OCI-LY3 (cell line): Measurements from ENCODE around the gene TBCE.

ENCODE experiments used
- EZH2phosphoT487 ChIP-seq: fragments of 200-600 bp; shearing (Covaris generic); IDR thresholded peaks from 2 replicates; pipeline ENCODE4 v1.6.1; 2018; ENCODE audit warnings: antibody characterized with exemption, mixed run types, low read depth
- TF ChIP-seq, protein P1 (sequence below): fragments of 200-600, 300-600 bp; sonication (generic); IDR thresholded peaks from 2 replicates; pipeline ENCODE4 v1.5.1; 2014; ENCODE audit warnings: antibody characterized with exemption, low read length, low read depth

DNA sequence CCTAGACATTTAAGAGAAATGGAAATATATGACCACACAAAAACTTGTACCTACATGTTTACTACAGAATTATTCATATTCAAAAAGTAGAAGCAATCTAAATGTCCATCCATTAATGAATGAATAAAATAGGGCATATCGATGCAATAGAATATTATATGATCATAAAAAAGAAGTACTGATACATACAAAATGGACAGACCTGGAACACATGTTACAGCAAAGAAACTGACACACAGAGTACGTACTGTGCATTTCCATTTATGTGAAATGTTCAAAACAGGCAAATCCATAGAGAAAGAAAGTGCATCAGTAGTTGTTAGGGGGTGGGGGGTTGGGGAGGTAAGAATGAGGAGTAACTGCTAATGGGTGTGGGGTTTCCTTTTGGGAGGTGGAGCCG lies 97.8 kb downstream of the TBCE start:
- TF ChIP-seq, protein P1, sequence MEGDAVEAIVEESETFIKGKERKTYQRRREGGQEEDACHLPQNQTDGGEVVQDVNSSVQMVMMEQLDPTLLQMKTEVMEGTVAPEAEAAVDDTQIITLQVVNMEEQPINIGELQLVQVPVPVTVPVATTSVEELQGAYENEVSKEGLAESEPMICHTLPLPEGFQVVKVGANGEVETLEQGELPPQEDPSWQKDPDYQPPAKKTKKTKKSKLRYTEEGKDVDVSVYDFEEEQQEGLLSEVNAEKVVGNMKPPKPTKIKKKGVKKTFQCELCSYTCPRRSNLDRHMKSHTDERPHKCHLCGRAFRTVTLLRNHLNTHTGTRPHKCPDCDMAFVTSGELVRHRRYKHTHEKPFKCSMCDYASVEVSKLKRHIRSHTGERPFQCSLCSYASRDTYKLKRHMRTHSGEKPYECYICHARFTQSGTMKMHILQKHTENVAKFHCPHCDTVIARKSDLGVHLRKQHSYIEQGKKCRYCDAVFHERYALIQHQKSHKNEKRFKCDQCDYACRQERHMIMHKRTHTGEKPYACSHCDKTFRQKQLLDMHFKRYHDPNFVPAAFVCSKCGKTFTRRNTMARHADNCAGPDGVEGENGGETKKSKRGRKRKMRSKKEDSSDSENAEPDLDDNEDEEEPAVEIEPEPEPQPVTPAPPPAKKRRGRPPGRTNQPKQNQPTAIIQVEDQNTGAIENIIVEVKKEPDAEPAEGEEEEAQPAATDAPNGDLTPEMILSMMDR, result no peak
- TF ChIP-seq EZH2phosphoT487, result no peak
